Endothelial cell of umbilical vein (primary cell): ENCODE results near the gene LRRC10B. TPM values are rescaled to one million over a fixed set of nuclear protein-coding genes. Genes with fewer than 3 reads are reported as not detected.

Experiments
- BruUV-seq: library from RNA; stranded (reverse); fragments of 400-500 nt; replicated peaks from 2 replicates; lab custom pipeline; 2021; lab: Mats Ljungman, UMichigan
- CTCF ChIA-PET: fragments of 300-600, 350-600 bp; sonication (Branson Sonifier 250); formaldehyde crosslinking; loops from one replicate; lab custom pipeline; 2021; ENCODE audit warnings: antibody characterized with exemption, inconsistent platforms; lab: Charles Lee
- POLR2A ChIA-PET: fragments of 300-600, 350-600 bp; sonication (Branson Sonifier 250); formaldehyde crosslinking; loops from one replicate; lab custom pipeline; 2021; ENCODE audit warnings: antibody characterized with exemption, inconsistent platforms; lab: Charles Lee
- DNase-seq: peaks from one replicate; pipeline ENCODE4 v3.0.0-alpha.2; 2011; ENCODE audit warnings: low read depth, low spot score
- FAIRE-seq: peaks from 2 replicates; lab custom pipeline; 2011; peaks lifted over from hg19 to GRCh38; lab: Jason Lieb, UNC
- H2AFZ ChIP-seq: 2 replicates; pipeline ENCODE4 v1.6.0; 2012; ENCODE audit warnings: low read depth, low read length, control low read depth, inconsistent platforms
- H3K27ac ChIP-seq: 2 replicates; pipeline ENCODE4 v1.5.1; 2011; ENCODE audit warnings: low read depth, mild to moderate bottlenecking, control low read depth, low read length, moderate library complexity; ENCODE audit not compliant: insufficient read depth
- H3K27me3 ChIP-seq, 2 experiments: 2 replicates each; pipeline versions ENCODE4 v1.6.0 to v1.6.1; 2011; ENCODE audit warnings: low read length in 2 of 2, mixed read lengths in 1 of 2; ENCODE audit not compliant: control insufficient read depth in 2 of 2, insufficient read depth in 2 of 2
- H3K36me3 ChIP-seq, 2 experiments: 2 replicates in 1 of 2; 3 replicates in 1 of 2; pipeline ENCODE4 v1.5.1; 2011; ENCODE audit warnings: low read length in 2 of 2, mild to moderate bottlenecking in 1 of 2, moderate library complexity in 1 of 2; ENCODE audit not compliant: control insufficient read depth in 2 of 2, insufficient read depth in 2 of 2; ENCODE audit errors: extremely low read depth in 1 of 2
- H3K4me1 ChIP-seq: 3 replicates; pipeline ENCODE4 v1.5.1; 2011; ENCODE audit warnings: mild to moderate bottlenecking, low read length; ENCODE audit not compliant: control insufficient read depth, insufficient read depth; ENCODE audit errors: extremely low read depth
- H3K4me2 ChIP-seq: 2 replicates; pipeline ENCODE4 v1.6.1; 2011; ENCODE audit warnings: low read length, control low read depth, mixed read lengths; ENCODE audit not compliant: insufficient read depth
- H3K4me3 ChIP-seq, 3 experiments: fragments of 200-600 bp in 1 of 3; sonication (generic), shearing (Covaris generic) in 1 of 3; replicated peaks in 1 of 3; 2 replicates each; pipeline ENCODE4 v1.5.1; 2011 to 2016; ENCODE audit warnings: control low read depth in 3 of 3, low read length in 3 of 3, mild to moderate bottlenecking in 2 of 3, inconsistent platforms in 1 of 3, low read depth in 1 of 3, moderate library complexity in 1 of 3; ENCODE audit not compliant: insufficient read depth in 1 of 3
- H3K79me2 ChIP-seq: 2 replicates; pipeline ENCODE4 v1.6.0; 2012; ENCODE audit warnings: low read length, inconsistent platforms; ENCODE audit not compliant: control insufficient read depth, insufficient read depth
- H3K9ac ChIP-seq: replicated peaks from 2 replicates; pipeline ENCODE3; 2011; ENCODE audit warnings: low read length, control low read depth; ENCODE audit not compliant: insufficient read depth; ENCODE audit errors: extremely low read depth
- H3K9me1 ChIP-seq: replicated peaks from 3 replicates; pipeline ENCODE4 v1.6.0; 2011; ENCODE audit warnings: mild to moderate bottlenecking, low read length; ENCODE audit not compliant: control insufficient read depth, insufficient read depth; ENCODE audit errors: extremely low read depth
- H3K9me3 ChIP-seq: replicated peaks from 2 replicates; pipeline ENCODE4 v1.5.1; 2012; ENCODE audit warnings: low read length, inconsistent platforms; ENCODE audit not compliant: control insufficient read depth, insufficient read depth
- H4K20me1 ChIP-seq: replicated peaks from 2 replicates; pipeline ENCODE3; 2011; ENCODE audit warnings: mild to moderate bottlenecking, low read length; ENCODE audit not compliant: control insufficient read depth, insufficient read depth; ENCODE audit errors: extremely low read depth
- EZH2 ChIP-seq: IDR thresholded peaks from 2 replicates; pipeline ENCODE4 v1.6.1; 2012; ENCODE audit warnings: borderline replicate concordance, low read depth, mild to moderate bottlenecking, moderate library complexity, low read length, inconsistent platforms; ENCODE audit not compliant: severe bottlenecking
- FOS ChIP-seq: IDR thresholded peaks from 2 replicates; pipeline ENCODE4 v1.6.1; 2011; ENCODE audit warnings: mild to moderate bottlenecking, low read length, moderate library complexity, borderline replicate concordance; ENCODE audit not compliant: insufficient read depth
- GATA2 ChIP-seq: IDR thresholded peaks from 2 replicates; pipeline ENCODE4 v1.7.0; 2011; ENCODE audit warnings: low read depth, mild to moderate bottlenecking, moderate library complexity, mixed read lengths, low read length; ENCODE audit not compliant: insufficient read length, insufficient read depth
- JUN ChIP-seq: IDR thresholded peaks from 2 replicates; pipeline ENCODE4 v1.6.1; 2011; ENCODE audit warnings: borderline replicate concordance, low read depth; ENCODE audit not compliant: insufficient read length, insufficient read depth
- MAX ChIP-seq: IDR thresholded peaks from 2 replicates; pipeline ENCODE4 v1.6.1; 2011; ENCODE audit not compliant: insufficient read depth, insufficient read length
- MYC ChIP-seq: IDR thresholded peaks from one replicate; pipeline ENCODE4 v1.6.1; 2011; ENCODE audit warnings: mild to moderate bottlenecking, low read depth, low read length
- POLR2A ChIP-seq: IDR thresholded peaks from 2 replicates; pipeline ENCODE4 v1.6.1; 2012; ENCODE audit warnings: low read depth, mild to moderate bottlenecking, control low read depth, low read length
- POLR2AphosphoS5 ChIP-seq: IDR thresholded peaks from 2 replicates; pipeline ENCODE4 v1.6.1; 2012; ENCODE audit warnings: low read depth, mild to moderate bottlenecking, control low read depth, low read length, moderate library complexity; ENCODE audit not compliant: insufficient read depth
- dilution Hi-C: fragments of 300-500 bp; cut with MboI; formaldehyde crosslinking; loops from one replicate; pipeline ENCODE4 v1.15.0; 2019; ENCODE audit warnings: low sequenced_read_pairs; ENCODE audit not compliant: extremely low pct_ligation_motif_present
- intact Hi-C: fragments of 100-400 bp; cut with micrococcal nuclease; formaldehyde crosslinking; loops from one replicate; pipeline ENCODE4 v1.10.0; 2022
- polyA plus RNA-seq, 4 experiments: library from polyadenylated mRNA; depleted of rRNA in 3 of 4; stranded (reverse) in 3 of 4; unstranded in 1 of 4; fragments of >200 nt; gene quantifications; 2 replicates each; pipeline versions ENCODE4 v1.2.1 to v1.2.3, GENCODE V29; 2011 to 2012; ENCODE audit warnings: missing spikeins in 1 of 4
- total RNA-seq: library from RNA; stranded (reverse); gene quantifications from 2 replicates; pipeline ENCODE4 v1.2.3, GENCODE V29; 2021

LRRC10B gene
- total and polyA plus RNA-seq, 2 donors (not counting 3 experiments of a cell fraction or from before 2014, with no cell fraction given) = not detected

GRCh38 chr11:61524446-61524845, 15.9 kb downstream of the LRRC10B start:
- ChIA-PET CTCF (no interaction called here), POLR2A (no interaction called here)
- no peaks in the 10 kb centered on the region for H4K20me1 ChIP-seq
- no peaks in the 10 kb centered on the region for H3K9me1 ChIP-seq
- dilution Hi-C loops = no loop called here
- no peaks in the 10 kb centered on the region for H3K4me1 ChIP-seq
- FAIRE-seq (no peak), DNase-seq (no peak)
- no peak overlapping the region for H3K4me3 ChIP-seq
- H3K9me3 ChIP-seq = no peaks in the 10 kb centered on the region
- TF ChIP-seq FOS = no peak
- no peak for TF ChIP-seq MAX
- no peak for TF ChIP-seq EZH2
- no peak for TF ChIP-seq POLR2AphosphoS5
- TF ChIP-seq JUN = no peak
- no peak for TF ChIP-seq POLR2A
- no peak for TF ChIP-seq GATA2
- no peak overlapping the region for H2AFZ ChIP-seq
- no peak overlapping the region for H3K4me2 ChIP-seq
- no peak overlapping the region for H3K27ac ChIP-seq
- BruUV-seq = no TSS peak
- no peaks in the 10 kb centered on the region for H3K79me2 ChIP-seq
- H3K9ac ChIP-seq = no peak overlapping the region
- no peaks in the 10 kb centered on the region for H3K27me3 ChIP-seq
- H3K36me3 ChIP-seq = no peaks in the 10 kb centered on the region
- intact Hi-C loops = no loop called here

- no peaks in the 10 kb centered on the region for H3K9me1 ChIP-seq
- DNase-seq (no peak), FAIRE-seq (no peak)
- intact Hi-C loops (no loop called here), dilution Hi-C loops (no loop called here)
- no peaks in the 10 kb centered on the region for H3K79me2 ChIP-seq
- H2AFZ ChIP-seq = no peak overlapping the region
- H3K9me3 ChIP-seq = no peaks in the 10 kb centered on the region
- no peaks in the 10 kb centered on the region for H4K20me1 ChIP-seq
- no peaks in the 10 kb centered on the region for H3K36me3 ChIP-seq
- H3K4me1 ChIP-seq = no peaks in the 10 kb centered on the region
- no peak overlapping the region for H3K4me3 ChIP-seq
- no peaks in the 10 kb centered on the region for H3K27me3 ChIP-seq
- POLR2A ChIA-PET = no interaction called here
- H3K9ac ChIP-seq = no peak overlapping the region
- CTCF ChIA-PET = interaction anchor here (3.5 kb wide), 1 partner anchor 8 kb away, joined by 53 read pairs; no protein-coding TSS in a partner anchor
- no peak for TF ChIP-seq MAX
- TF ChIP-seq FOS = no peak
- no peak for TF ChIP-seq MYC
- TF ChIP-seq EZH2 = no peak
- no TSS peak for BruUV-seq
- no peak overlapping the region for H3K27ac ChIP-seq
- no peak overlapping the region for H3K4me2 ChIP-seq
Observed at GRCh38 chr11:61524963-61525587, 16.5 kb downstream of the LRRC10B start.
